WERI-Rb-1 (cell line): Measurements from ENCODE around the gene SLC22A16.
"Not testable (repeated sequence)": the region's sequence is repeated elsewhere in the genome, so short reads cannot be mapped to it uniquely, and the experiment has no call there.

Experiments used
- DNase-seq: peaks from one replicate; pipeline ENCODE4 v3.0.0-alpha.2; 2020
- H3K27ac ChIP-seq: fragments of 250-450 bp; sonication (Bioruptor Pico); 2 replicates; pipeline ENCODE4 v1.5.1; 2020; ENCODE audit warnings: mild to moderate bottlenecking, moderate library complexity
- H3K27me3 ChIP-seq: fragments of 250-450 bp; sonication (Bioruptor Pico); 2 replicates; pipeline ENCODE4 v1.5.1; 2021; ENCODE audit warnings: mild to moderate bottlenecking, low read depth, moderate library complexity; ENCODE audit not compliant: insufficient read depth, severe bottlenecking
- H3K36me3 ChIP-seq: fragments of 250-450 bp; sonication (Bioruptor Pico); 2 replicates; pipeline ENCODE4 v1.5.1; 2020; ENCODE audit warnings: mild to moderate bottlenecking, moderate library complexity
- H3K4me3 ChIP-seq: 2 replicates; pipeline ENCODE4 v1.5.1; 2011; ENCODE audit warnings: low read depth, mild to moderate bottlenecking, control low read depth, low read length
- H3K9me3 ChIP-seq: fragments of 250-450 bp; sonication (Bioruptor Pico); 2 replicates; pipeline ENCODE4 v1.5.1; 2021; ENCODE audit warnings: mild to moderate bottlenecking, moderate library complexity; ENCODE audit not compliant: severe bottlenecking
- CTCF ChIP-seq: IDR thresholded peaks from 2 replicates; pipeline ENCODE4 v1.5.1; 2011; ENCODE audit warnings: low read depth, mild to moderate bottlenecking, control low read depth, inconsistent platforms, low read length

Gene SLC22A16

GRCh38 chr6:110492584-110492983 lies 16.2 kb upstream of the SLC22A16 start:
- no peak for DNase-seq
- TF ChIP-seq CTCF, result no peak

GRCh38 chr6:110491644-110492317 lies 15.4 kb upstream of the SLC22A16 start:
- no peaks in the 10 kb centered on the region for H3K9me3 ChIP-seq
- H3K36me3 ChIP-seq, result no peaks in the 10 kb centered on the region
- peak overlapping the region; percentile 28 for H3K27ac ChIP-seq
- no peak for DNase-seq
- H3K27me3 ChIP-seq, result no peaks in the 10 kb centered on the region
- TF ChIP-seq CTCF, result no peak
- H3K4me3 ChIP-seq, result no peak overlapping the region

More at GRCh38 chr6:110492584-110492983, 16.2 kb upstream of the SLC22A16 start:
- no peaks in the 10 kb centered on the region for H3K9me3 ChIP-seq
- no peak overlapping the region for H3K27ac ChIP-seq
- no peaks in the 10 kb centered on the region for H3K36me3 ChIP-seq
- H3K27me3 ChIP-seq, result no peaks in the 10 kb centered on the region
- H3K4me3 ChIP-seq, result no peak overlapping the region

- Histone ChIP-seq H3K27me3 (no peaks in the 10 kb centered on the region), H3K27ac (no peak overlapping the region), H3K4me3 (no peak overlapping the region), H3K9me3 (no peaks in the 10 kb centered on the region), H3K36me3 (no peaks in the 10 kb centered on the region)
- DNase-seq, result no peak
- no peak for TF ChIP-seq CTCF
Observed at GRCh38 chr6:110491299-110491643, 14.9 kb upstream of the SLC22A16 start.

- TF ChIP-seq CTCF, result no peak
- DNase-seq, result no peak
Observed at GRCh38 chr6:110490110-110490509, 13.7 kb upstream of the SLC22A16 start.

GRCh38 chr6:110488606-110489190 lies 12.3 kb upstream of the SLC22A16 start:
- H3K27ac ChIP-seq, result no peak overlapping the region
- no peaks in the 10 kb centered on the region for H3K27me3 ChIP-seq
- H3K9me3 ChIP-seq, result no peaks in the 10 kb centered on the region
- H3K36me3 ChIP-seq, result no peaks in the 10 kb centered on the region
- H3K4me3 ChIP-seq, result no peak overlapping the region
- TF ChIP-seq CTCF, result no peak
- DNase-seq, result no peak

More at GRCh38 chr6:110490110-110490509, 13.7 kb upstream of the SLC22A16 start:
- no peaks in the 10 kb centered on the region for H3K36me3 ChIP-seq
- H3K4me3 ChIP-seq, result no peak overlapping the region
- H3K9me3 ChIP-seq, result no peaks in the 10 kb centered on the region
- no peak overlapping the region for H3K27ac ChIP-seq
- no peaks in the 10 kb centered on the region for H3K27me3 ChIP-seq

GRCh38 chr6:110487968-110488381 lies 11.6 kb upstream of the SLC22A16 start:
- H3K36me3 ChIP-seq, H3K27ac ChIP-seq, H3K4me3 ChIP-seq, DNase-seq, H3K27me3 ChIP-seq, H3K9me3 ChIP-seq: not testable (repeated sequence)
